Subcutaneous adipose tissue (tissue), 4 donors: Measurements from ENCODE around the gene ATF3. TPM values are rescaled to one million over a fixed set of nuclear protein-coding genes. Genes with fewer than 3 reads are reported as not detected.

Experiments
- CTCF ChIP-seq: fragments of 450-650 bp; IDR thresholded peaks from one replicate; pipeline ENCODE4 v1.5.1; 2016; ENCODE audit warnings: low read depth, mild to moderate bottlenecking, control low read depth, antibody characterized with exemption, moderate library complexity
- total RNA-seq, 4 donors: library from RNA; depleted of rRNA; stranded (reverse); fragments of >200 nt; gene quantifications; one replicate each; pipeline ENCODE4 v1.1.0, GENCODE V29; 2016

The ATF3 gene
- total RNA-seq, 4 donors from 2014 or later = 3.2 to 67.1 (median 20.7) TPM

GRCh38 chr1:212618466-212619210 is 10.1 kb downstream of the ATF3 start:
- TF ChIP-seq CTCF = no peak

DNA sequence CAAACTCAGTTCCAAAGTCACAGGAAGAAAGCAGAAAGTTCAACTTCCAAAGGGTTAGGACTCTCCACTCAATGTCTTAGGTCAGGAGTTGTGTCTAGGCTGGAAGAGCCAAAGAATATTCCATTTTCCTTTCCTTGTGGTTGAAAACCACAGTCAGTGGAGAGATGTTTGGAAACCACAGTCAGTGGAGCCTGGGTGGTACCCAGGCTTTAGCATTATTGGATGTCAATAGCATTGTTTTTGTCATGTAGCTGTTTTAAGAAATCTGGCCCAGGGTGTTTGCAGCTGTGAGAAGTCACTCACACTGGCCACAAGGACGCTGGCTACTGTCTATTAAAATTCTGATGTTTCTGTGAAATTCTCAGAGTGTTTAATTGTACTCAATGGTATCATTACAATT is 11.7 kb downstream of the ATF3 start:
- no peak for TF ChIP-seq CTCF

GRCh38 chr1:212621043-212621948 is 12.7 kb downstream of the ATF3 start:
- TF ChIP-seq CTCF = no peak

- no peak for TF ChIP-seq CTCF
Observed at GRCh38 chr1:212621949-212622305, 13.4 kb downstream of the ATF3 start.

GRCh38 chr1:212622467-212622866 is 13.9 kb downstream of the ATF3 start:
- TF ChIP-seq CTCF = no peak

DNA sequence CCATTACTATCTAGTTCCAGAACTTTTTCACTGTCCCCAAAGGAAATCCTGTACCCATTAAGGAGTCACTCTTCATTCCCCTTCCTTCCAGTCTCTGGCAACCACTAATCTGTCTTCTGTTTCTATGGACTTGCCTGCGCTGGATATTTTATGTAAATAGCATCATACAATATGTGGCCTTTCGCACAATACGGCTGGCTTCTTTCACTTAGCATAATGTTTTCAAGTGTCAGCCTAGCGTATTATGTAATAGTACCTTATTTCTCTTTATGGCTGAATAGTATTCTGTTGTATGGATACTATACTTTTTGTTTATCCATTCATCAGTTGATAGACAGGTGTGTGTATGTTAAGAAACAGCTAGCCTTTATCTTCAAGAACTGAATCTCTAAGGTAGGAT is 14.3 kb downstream of the ATF3 start:
- no peak for TF ChIP-seq CTCF

- TF ChIP-seq CTCF = no peak
Observed at GRCh38 chr1:212623603-212624002, 15.0 kb downstream of the ATF3 start.
